Activated T-cell treated with anti-CD3 and anti-CD28 coated beads, Interleukin-2, amount 50 U/mL, for 48 hours (primary cell): Measurements from ENCODE around the gene ARHGAP18.

Source experiments
- DNase-seq, 2 experiments: peaks; one replicate each; pipeline ENCODE4 v3.0.0-alpha.2; 2020

The ARHGAP18 gene

GRCh38 chr6:129709769-129710449 lies at the start of gene ARHGAP18:
ARHGAP18 (minus strand) TSS chr6:129710177; CDS start chr6:129710136, 41 bp downstream.
- peak; percentile 80 to 83 for DNase-seq

GRCh38 chr6:129755787-129756186 lies 45.8 kb upstream of the ARHGAP18 start:
- no peak for DNase-seq

GRCh38 chr6:129754750-129755149 lies 44.8 kb upstream of the ARHGAP18 start:
- no peak for DNase-seq

GRCh38 chr6:129753422-129753821 lies 43.4 kb upstream of the ARHGAP18 start:
- DNase-seq, result no peak

GRCh38 chr6:129751384-129751783 lies 41.4 kb upstream of the ARHGAP18 start:
- no peak for DNase-seq

GRCh38 chr6:129750360-129750759 lies 40.4 kb upstream of the ARHGAP18 start:
- no peak for DNase-seq

- DNase-seq, result no peak
Observed at GRCh38 chr6:129749749-129750120, 39.8 kb upstream of the ARHGAP18 start.

GRCh38 chr6:129748901-129749748 lies 39.1 kb upstream of the ARHGAP18 start:
- no peak for DNase-seq

- DNase-seq, result peak; percentile 54 to 65
Observed at GRCh38 chr6:129748212-129748900, 38.4 kb upstream of the ARHGAP18 start.

GRCh38 chr6:129747588-129748112 lies 37.7 kb upstream of the ARHGAP18 start:
- no peak for DNase-seq

- DNase-seq, result no peak
Observed at GRCh38 chr6:129744880-129745237, 34.9 kb upstream of the ARHGAP18 start.

- no peak for DNase-seq
Observed at GRCh38 chr6:129744201-129744879, 34.4 kb upstream of the ARHGAP18 start.

- no peak for DNase-seq
Observed at GRCh38 chr6:129740013-129740412, 30.0 kb upstream of the ARHGAP18 start.

- DNase-seq, result no peak
Observed at GRCh38 chr6:129736105-129736504, 26.1 kb upstream of the ARHGAP18 start.

- DNase-seq, result no peak
Observed at GRCh38 chr6:129733290-129733689, 23.3 kb upstream of the ARHGAP18 start.

GRCh38 chr6:129732542-129732941 lies 22.6 kb upstream of the ARHGAP18 start:
- DNase-seq, result no peak

- DNase-seq, result no peak
Observed at GRCh38 chr6:129732034-129732433, 22.1 kb upstream of the ARHGAP18 start.

- DNase-seq, result no peak
Observed at GRCh38 chr6:129731428-129731827, 21.5 kb upstream of the ARHGAP18 start.

- no peak for DNase-seq
Observed at GRCh38 chr6:129730477-129731165, 20.6 kb upstream of the ARHGAP18 start.

GRCh38 chr6:129726650-129727049 lies 16.7 kb upstream of the ARHGAP18 start:
- DNase-seq, result no peak

- DNase-seq, result no peak
Observed at GRCh38 chr6:129725341-129725740, 15.4 kb upstream of the ARHGAP18 start.

- no peak for DNase-seq
Observed at GRCh38 chr6:129719692-129720091, 9.7 kb upstream of the ARHGAP18 start.
